GM21717 (cell line): ENCODE measurements around the gene WNT9B.

Source experiments
- ATAC-seq: cut with Tn5 transposase; IDR thresholded peaks from one replicate; pipeline ENCODE4 v1.9.1; 2021; ENCODE audit warnings: mild to moderate bottlenecking, moderate library complexity; ENCODE audit not compliant: unreplicated experiment

WNT9B gene

DNA sequence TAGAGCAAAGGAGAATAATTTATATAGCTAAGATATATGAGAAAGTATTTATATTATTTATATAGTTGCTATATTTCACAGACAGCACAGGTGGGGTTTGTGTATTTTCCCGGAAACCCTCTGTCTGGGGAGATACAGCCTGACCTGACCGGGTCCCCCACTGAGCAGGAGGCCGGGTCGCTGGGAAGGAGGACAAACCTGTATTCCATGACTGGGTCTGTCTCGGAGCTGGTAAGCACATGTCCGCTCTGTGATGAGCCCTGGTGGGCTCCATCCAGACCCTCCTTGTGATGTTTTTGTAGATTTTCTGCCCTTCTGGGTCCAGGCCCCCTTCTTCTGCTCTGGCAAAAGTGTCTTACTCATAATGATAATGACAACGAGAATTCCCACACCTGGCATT is 27.7 kb downstream of the WNT9B start:
- no peak for ATAC-seq

DNA sequence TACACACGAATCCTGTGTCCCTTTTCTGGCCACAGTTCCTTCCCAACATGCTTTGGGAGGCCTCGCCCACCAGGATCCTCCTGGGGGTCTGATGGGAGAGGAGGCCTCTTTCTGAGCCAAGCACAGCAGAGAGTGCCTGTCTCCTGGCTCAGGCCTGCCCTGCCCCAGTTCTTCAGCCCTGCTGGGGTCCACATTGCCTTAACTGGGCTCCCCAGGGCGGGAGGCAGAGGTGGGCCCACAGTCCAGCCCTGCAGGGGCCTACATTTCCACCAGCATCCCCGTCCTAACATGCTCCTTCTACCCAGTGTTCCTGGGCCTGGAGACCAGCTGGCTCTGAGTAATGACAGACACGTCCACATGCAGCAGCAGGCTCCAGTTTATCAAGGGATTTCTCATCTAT is 29.6 kb downstream of the WNT9B start:
- ATAC-seq, result no peak

DNA sequence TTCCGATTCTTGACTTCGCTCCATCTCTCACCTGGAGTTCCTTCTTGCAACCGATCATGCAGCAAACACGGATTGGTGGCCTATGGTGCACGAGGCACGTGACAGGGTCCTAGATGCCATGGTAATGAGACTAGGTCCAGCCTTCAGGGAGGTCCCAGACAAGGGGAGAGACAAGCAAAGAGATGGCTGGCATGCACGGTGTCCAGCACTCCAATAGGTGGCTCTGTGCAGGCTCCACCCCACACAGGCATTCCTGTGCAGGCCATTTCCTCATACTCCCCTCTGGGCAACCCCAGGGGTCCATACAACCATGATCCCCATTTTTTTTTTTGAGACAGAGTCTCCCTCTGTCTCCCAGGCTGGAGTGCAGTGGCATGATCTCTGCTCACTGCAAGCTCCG is 31.3 kb downstream of the WNT9B start:
- ATAC-seq, result no peak

DNA sequence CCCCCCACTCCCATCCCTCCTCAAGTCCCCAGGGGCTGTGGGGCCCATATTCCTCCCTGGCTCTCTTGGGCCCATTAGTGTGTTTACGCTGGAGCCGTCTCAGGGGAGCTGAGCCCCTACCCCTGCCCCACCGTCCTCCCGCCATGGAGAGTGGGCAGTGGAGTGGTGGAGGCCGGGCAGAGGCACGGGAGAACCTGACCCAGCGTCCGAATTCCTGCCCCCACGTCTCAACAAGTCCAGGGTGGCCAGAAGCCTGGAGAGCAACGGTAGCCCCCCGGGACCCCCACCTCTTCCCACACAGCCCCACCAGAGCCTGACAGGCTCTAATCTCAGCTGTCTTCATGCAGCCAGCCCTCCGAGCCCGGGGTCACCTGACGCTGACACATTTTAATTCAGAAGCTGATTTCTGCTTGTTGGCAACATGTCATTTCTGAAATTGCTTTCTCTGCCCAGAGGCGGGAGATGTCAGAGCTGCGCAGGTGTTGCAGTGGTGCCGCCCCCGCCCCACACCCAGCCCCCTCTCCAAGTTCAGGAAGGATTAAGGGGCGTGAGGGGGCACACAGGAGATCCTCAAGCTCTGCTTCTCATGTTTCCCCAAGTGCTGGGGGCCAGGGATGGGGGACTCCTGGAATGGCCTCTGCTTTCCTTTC is 32.6 kb downstream of the WNT9B start:
- no peak for ATAC-seq

DNA sequence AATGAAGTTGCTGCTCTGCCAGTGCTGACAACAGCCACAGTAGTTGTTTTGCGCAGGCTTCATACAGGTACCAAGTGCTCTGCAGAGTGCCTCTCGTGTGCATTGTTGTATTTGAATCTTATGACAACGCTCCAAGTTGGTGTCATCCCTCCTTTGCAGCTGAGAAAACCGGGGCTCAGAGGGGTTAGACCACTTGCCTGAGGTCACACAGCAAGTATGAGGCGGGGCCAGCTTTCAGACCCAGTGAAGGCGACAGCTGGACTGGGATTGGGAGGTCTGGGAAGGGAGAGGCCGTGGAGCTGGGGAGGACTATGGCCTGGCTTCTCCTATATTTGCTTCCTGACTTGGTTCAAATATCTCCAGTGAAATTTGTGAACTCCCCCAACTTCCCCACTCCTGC is 33.2 kb downstream of the WNT9B start:
- ATAC-seq, result no peak

DNA sequence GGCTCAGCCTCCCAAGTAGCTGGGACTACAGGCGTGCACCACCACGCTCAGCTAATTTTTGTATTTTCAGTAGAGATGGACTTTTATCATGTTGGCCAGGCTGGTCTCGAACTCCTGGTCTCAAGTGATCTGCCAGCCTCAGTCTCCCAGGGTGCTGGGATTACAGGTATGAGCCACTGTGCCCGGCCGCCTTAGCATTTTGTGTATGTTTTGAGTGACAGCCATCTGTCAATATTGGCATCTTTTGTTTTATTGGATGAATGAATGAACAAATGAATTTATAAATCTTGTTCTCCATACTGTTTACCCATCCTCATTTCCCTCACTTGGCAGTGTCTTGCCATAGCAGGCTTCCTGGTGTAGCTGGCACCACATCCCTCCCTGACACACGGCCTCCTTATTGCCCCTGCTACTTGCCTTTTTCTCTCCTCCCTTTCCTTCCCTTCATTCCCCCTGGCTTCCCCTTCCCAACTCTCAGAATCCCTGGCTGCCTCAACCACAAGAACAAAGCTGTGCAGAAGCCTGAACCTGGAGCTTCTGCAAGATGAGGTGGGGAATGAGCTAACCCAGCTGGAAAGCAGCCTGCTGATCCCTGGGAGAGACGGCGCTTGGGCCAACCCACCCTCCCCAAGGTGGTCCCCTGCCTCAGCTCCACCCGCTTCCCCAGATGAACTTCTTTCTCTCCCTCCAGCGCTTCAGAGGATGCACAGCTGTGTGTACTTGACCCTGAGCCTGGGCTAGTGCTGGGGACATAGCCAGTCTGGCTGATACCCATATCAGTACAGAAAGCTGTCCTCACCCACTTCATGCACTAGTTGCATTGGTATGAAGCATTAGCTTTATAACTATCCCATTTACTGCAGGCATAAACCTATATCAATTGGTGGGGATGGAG is 34.3 kb downstream of the WNT9B start:
- ATAC-seq, result no peak

DNA sequence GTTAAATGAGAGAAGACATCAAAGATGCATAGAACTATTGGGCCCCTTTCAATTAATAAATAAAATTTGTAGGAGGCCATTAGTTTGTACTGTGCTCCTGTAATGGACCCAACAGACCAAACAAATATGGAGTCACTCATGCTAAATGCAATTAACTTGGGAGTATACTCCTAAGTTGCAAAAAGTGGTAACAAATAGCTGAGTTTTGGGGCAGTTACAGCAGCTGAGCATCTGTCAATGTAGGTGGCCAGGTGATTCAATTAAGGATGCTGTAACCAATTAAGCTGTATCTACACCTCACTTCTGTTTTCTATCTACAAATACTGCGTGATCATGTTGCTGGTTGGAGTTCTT is 34.9 kb downstream of the WNT9B start:
- no peak for ATAC-seq

DNA sequence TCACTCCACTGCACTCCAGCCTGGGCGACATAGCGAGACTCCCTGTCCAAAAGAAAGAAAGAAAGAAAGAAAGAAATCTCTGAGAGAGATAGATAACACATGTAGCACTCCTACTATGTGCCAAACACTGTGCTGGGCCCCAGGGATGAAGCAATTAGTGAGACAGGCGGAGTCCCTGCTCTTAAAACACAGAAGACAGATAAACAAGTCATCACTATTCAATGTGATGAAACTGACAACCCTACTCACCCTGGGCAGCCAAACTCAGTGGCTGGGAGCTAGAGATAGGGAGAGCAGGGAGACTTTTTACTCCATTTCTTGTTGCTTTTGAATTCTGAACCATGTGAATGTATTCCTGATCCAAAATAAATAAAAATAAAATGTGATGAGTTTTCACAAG is 36.3 kb downstream of the WNT9B start:
- ATAC-seq, result no peak

DNA sequence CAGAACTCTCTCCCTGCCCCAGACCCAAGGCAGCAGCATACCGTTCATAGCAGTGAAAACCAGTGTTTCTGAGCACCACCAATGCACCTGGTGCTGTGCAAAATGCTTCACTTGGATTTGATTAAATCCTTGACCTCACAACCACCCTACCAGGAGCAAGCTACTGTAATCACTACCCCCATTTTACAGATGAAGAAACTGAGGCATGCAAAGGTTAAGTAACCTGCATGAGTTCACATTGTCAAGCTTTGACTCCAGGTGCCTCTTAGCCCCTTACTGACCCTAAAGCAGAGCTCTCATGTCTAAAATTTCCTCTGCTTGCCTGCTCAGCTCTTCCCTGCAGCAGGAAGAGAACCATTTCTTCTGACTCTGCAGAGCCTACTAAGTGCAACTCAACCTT is 37.3 kb downstream of the WNT9B start:
- ATAC-seq, result no peak

DNA sequence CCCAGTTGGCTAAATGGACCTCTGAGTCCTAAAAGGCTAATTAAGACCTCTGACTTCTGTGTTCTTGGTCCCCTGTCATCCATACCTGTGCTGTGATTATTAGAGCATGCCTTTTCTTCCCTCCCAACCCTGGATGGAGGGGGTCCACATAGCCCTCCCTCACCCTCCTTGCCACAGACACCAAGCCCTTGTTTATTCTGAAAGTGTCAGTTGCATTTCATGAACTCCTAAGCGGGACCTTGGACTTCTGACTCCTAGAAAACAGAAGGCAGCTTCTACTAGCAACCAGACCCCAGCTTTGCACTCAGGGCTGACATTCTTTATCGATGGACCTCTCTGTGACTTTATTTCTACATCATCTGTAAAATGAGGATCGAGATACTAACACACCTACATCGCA is 38.1 kb downstream of the WNT9B start:
- no peak for ATAC-seq

DNA sequence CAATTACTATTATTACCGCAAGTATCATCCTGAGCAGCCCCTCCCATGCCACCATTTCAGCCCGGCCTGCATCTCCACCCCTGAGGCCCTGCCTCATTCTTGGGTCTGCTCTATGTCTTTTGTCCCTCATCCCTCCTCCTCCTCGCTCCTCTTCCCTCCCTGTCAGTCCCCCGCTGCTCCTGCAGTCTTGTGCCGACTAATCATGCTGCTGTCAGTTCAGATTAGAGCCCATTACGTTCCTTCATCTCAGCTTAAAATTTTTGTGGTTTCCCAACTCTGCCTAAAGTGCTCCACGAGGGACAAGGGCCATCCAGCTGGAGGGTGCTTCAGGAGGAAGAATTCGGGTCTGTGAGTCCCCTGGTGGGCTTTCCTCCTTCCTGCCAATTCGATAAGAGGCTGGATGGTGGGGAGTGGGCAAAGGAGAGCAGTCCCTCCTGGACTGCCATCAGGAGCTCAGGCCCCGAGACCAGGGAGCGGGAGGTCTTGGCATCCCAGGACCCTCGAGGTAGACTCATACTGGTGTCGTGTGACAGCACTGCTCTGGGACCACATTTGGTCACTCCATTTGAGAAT is 38.7 kb downstream of the WNT9B start:
- ATAC-seq, result no peak

DNA sequence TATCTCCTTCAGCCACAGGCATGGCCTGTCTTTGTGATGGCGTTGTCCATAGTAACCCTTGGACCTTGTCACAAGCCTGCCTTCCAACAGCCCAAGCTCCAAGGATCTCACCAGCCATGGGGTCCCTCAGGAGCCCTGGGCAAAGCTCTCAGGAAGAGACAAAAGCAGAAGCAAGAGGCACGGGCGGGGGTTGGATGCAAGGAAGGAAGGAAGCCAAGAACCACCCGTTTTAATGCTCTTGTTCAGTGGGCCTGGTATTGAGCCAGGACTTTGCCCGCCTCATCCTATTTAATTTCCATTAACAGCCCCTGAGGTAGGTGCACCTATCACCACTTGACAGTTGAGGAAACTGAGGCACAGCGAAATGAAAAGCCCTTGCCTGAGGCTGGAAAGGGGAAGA is 39.3 kb downstream of the WNT9B start:
- ATAC-seq, result no peak

DNA sequence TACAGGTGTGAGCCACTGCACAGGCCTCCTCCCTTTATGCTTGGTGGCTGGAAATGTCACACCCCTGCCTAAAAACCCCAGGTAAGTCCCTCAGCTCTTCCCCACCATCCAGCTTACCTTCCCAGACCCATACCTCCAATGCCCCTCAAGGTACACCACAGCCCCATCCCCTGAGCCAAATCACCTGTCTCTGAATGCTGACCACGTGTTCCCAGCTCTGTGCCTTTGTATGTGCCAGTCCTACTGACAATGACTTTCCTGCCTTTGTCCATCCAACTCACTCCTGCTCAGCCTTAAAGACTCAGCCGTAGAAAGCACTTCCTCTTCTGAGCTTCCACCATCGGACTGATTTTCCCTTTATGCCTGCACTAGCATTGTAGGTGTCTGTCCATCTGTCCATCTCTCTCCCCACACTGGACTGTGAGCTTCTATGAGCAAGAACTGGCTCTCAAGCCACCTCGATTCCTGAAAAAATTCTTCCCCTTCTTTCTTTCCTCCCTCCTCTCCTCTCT is 40.9 kb downstream of the WNT9B start:
- no peak for ATAC-seq

DNA sequence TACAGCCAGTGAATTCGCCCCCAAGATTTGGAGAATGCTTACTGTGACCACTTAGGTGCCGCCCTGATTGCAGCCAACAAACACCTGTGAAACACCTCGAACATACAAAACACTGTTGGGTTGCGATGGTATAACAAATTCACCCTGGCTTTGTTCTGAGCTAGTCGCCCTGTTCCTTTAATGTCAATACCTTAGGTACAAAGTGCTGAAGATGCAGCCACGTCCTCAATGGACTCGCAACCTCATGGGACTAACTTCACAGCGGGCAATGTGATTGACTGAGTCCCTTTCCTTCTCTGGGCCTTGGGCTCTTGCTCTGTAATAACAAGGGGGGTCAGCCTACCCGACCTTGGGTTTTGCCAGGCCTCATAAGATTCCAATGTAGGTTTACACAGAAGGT is 42.6 kb downstream of the WNT9B start:
- no peak for ATAC-seq

DNA sequence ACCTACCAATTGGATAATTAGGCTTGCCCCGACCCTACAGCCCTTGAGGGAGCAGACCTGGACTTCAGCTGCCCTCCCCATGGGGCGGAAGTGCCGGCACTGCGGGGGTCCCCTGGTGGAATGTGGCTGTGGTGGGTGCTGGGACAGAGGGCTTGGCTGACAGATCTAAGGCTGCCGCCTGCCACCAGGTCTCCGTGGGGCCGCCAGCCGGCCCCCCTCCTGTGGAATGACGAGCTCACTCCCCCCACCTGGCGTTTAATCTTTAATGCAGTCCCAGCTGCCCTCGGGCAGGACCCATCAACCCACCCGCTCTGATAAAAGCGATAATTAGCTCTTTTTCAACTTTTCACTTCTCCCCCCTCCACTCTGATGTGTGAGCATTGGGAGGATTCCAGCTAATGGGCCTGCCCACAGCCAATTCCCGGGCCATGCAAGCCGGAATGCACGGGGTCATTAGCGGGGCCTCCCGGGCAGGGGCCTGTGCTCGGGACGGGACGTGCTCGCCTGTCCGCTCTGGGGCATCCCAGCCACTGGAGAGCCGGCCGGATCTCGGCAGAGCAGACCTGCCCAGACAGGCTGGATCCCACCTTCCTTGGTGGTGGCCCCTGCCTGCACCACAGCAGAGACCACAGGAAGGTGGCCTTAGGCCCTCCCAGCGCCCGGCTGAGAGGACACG is 43.2 kb downstream of the WNT9B start:
- no peak for ATAC-seq

DNA sequence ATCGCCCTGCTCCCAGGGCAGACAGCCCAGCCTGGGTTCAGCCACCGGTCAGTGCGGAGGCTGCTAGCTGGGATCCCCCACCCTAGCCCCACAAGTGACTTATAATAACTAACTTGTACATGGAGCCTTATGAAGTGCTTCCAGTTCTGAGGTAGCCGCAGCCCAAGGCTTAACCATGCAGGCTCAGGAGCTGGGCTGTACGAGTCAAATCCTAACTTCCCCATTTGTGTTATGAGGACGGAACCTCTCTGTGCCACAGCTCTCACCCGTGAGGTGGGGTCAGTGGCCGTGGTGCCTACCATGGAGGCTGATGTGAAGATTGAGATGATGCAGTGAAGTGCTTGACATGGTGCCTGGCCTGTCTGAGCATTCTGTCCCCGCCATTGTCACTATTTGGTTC is 43.8 kb downstream of the WNT9B start:
- ATAC-seq, result no peak

DNA sequence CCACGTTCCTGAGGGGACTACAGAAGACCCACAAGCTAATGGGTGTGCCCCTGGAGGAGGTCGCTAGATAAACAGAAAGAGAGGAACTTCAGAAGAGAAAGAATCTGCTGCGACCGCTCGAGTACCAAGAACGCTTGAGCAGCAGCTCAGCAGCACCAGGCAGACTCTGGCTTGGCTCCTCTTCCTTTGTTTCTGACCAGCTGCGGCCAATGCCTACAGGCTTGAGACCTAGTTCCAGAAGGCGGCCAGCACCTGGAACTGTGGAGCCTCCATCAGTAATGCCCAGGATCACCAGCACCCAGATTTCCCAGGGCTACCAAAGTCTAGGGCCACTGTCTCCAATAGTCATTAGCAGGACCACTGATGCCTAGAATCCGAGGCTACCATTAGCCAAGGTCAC is 45.6 kb downstream of the WNT9B start:
- ATAC-seq, result no peak

DNA sequence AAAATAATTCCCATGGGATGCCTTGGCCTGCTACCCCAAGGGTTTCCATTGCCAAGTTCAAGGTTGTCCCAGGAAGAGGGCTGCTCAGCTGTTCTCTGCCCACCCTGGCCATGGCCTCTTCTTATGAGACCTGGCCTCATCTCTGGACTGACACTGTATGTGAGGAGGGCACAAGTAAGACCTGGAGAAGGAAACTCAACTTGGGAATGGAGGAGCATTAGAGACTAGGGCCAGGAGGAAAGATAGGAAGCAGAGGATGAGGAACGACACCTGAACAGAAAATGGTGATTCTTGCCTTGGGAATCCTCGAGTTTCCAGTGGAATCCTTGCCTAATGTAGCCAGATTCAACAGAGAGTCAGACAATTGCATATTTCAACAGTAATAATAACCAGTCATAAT is 47.0 kb downstream of the WNT9B start:
- ATAC-seq, result no peak

DNA sequence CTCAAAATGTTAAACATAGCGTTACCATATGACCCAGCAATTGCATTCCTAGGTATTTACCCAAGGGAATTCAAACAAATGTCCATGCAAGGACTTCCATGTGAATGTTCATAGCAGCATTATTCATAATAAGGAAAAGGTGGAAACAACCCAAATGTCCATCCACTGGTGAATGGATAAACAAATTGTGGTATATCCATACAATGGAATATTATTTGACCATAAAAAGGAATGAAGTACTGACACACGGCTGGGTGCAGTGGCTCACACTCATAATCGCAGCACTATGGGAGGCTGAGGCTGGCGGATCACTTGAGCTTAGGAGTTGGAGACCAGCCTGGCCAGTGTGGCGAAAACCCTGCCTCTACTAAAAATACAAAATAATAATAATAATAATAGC is 47.5 kb downstream of the WNT9B start:
- no peak for ATAC-seq

DNA sequence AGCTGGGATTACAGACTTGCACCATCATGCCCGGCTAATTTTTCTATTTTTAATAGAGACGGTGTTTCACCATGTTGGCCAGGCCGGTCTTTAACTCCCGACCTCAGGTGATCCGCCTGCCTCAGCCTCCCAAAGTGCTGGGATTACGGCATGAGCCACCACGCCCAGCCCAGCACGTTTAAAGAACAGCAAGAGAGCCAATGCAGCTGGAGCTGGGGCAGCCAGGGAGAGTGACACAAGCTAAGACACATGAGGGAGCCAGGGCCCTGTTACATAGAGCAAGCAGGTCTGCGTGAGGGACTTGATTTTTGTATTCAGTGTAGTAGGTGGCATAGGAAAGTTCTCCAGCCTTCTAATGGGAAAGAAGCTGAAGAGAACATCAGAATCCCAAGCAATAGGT is 49.9 kb downstream of the WNT9B start:
- ATAC-seq, result no peak
